ENCODE results near the gene MRPL51.

GRCh38 chr12:6452944-6453630, 40.0 kb downstream of the MRPL51 start:
- no peak for TF ChIP-seq CTCF (IDR thresholded peaks at IDR 0.05; ENCODE audit: insufficient read depth, low read length)
- no peak for TF ChIP-seq REST (IDR thresholded peaks at IDR 0.05; ENCODE audit: insufficient replicate concordance, low read depth)
- no peak for TF ChIP-seq GABPA (IDR thresholded peaks at IDR 0.05; ENCODE audit: low read depth)
- no peak for TF ChIP-seq POLR2AphosphoS5 (IDR thresholded peaks at IDR 0.05; ENCODE audit: low read depth)
